ENCODE results near the gene NSUN4. TPM values are rescaled to one million over a fixed set of nuclear protein-coding genes. Genes with fewer than 3 reads are reported as not detected.

Gene NSUN4
- total RNA-seq, 1 donor from 2014 or later = 30.3 TPM

- Mint-ChIP-seq H3K27ac (peak overlapping the region; percentile 99), H3K9me3 (ENCODE audit: low read depth) (no peaks in the 10 kb centered on the region), H3K27me3 (no peaks in the 10 kb centered on the region), H3K4me1 (ENCODE audit: low read depth) (peaks cover 26% of the 10 kb centered on the region), H3K4me3 (ENCODE audit: low read depth) (peak overlapping the region; percentile 100), H3K36me3 (ENCODE audit: insufficient read depth) (peaks cover 13% of the 10 kb centered on the region)
- DNase-seq (ENCODE audit: low spot score, unreplicated experiment) = no peak
- TF ChIP-seq, protein P1, sequence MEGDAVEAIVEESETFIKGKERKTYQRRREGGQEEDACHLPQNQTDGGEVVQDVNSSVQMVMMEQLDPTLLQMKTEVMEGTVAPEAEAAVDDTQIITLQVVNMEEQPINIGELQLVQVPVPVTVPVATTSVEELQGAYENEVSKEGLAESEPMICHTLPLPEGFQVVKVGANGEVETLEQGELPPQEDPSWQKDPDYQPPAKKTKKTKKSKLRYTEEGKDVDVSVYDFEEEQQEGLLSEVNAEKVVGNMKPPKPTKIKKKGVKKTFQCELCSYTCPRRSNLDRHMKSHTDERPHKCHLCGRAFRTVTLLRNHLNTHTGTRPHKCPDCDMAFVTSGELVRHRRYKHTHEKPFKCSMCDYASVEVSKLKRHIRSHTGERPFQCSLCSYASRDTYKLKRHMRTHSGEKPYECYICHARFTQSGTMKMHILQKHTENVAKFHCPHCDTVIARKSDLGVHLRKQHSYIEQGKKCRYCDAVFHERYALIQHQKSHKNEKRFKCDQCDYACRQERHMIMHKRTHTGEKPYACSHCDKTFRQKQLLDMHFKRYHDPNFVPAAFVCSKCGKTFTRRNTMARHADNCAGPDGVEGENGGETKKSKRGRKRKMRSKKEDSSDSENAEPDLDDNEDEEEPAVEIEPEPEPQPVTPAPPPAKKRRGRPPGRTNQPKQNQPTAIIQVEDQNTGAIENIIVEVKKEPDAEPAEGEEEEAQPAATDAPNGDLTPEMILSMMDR (IDR thresholded peaks at IDR 0.05; ENCODE audit: unreplicated experiment) = no peak
Observed at GRCh38 chr1:46341222-46342083, 846 bp downstream of the NSUN4 start.

DNA sequence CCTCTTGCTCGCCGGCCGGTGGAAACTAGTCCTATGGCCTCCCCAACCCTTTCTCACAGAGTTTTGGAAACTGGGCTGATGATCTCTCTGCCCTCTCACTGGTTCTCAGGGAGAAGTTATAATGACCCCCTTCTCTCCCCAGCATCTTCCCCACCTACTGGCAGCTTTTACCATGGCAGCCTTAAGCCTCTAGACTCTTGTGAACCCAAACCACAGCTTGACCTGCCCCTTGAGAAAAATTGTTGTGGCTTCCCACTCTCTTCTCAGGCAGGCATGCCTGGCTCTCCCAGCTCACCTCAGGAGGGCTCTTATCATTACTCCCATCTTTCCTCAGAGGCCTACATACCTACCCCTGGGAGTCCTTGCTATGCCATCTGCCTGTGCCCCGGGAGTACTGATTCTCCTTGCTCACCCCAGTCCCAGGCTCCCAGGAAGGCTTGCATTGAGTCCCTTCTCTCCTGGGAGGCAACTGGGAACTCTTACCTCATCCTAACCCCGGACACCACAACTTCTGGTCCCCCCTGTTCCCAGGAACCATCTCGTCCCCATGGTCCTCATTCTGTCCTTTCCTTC is 1.6 kb downstream of the NSUN4 start:
- no peak for DNase-seq (ENCODE audit: low spot score, unreplicated experiment)
- peak overlapping the region; percentile 99 for H3K27ac Mint-ChIP-seq
- H3K27me3 Mint-ChIP-seq = no peaks in the 10 kb centered on the region
- H3K9me3 Mint-ChIP-seq (ENCODE audit: low read depth) = no peaks in the 10 kb centered on the region
- TF ChIP-seq, protein P1 (IDR thresholded peaks at IDR 0.05; ENCODE audit: unreplicated experiment) = peak; percentile 39
- peak overlapping the region; percentile 100 for H3K4me3 Mint-ChIP-seq (ENCODE audit: low read depth)
- peaks cover 26% of the 10 kb centered on the region for H3K4me1 Mint-ChIP-seq (ENCODE audit: low read depth)
- peaks cover 14% of the 10 kb centered on the region for H3K36me3 Mint-ChIP-seq (ENCODE audit: insufficient read depth)

DNA sequence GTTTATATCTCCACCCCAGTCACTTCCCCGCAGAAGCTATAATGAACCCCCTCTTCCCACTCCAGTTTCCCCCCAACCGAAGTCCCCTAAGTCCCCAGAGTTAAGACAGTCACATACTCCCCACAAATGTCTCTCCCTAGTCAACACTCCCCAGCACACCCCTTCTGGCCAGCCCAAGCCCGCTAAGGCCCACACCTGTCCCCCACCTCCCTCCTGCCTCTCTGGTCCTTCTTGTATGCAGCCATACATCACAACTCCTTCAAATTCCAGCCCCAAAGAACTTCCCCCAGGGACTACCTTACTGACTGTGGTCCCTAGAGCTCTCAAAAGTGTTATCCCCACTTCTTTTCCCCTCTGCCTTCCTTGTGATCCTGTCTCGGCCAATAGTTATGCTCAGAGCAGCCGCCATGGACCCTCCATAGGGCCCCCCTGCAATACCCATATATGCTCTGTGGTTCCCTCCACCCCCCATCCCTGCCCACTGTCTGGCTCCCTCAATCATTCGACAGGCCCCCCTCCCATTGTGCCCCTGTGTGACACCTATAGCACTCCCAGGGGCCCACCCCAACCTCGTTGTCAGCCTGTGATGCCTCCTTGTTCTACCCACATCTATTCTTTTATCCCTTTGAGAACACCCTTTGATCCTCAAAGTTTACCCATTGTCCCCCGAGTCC is 2.2 kb downstream of the NSUN4 start:
- no peaks in the 10 kb centered on the region for H3K27me3 Mint-ChIP-seq
- H3K9me3 Mint-ChIP-seq (ENCODE audit: low read depth) = no peaks in the 10 kb centered on the region
- peaks cover 17% of the 10 kb centered on the region for H3K36me3 Mint-ChIP-seq (ENCODE audit: insufficient read depth)
- H3K4me1 Mint-ChIP-seq (ENCODE audit: low read depth) = peaks cover 26% of the 10 kb centered on the region
- H3K27ac Mint-ChIP-seq = peak overlapping the region; percentile 82
- TF ChIP-seq, protein P1 (IDR thresholded peaks at IDR 0.05; ENCODE audit: unreplicated experiment) = no peak
- H3K4me3 Mint-ChIP-seq (ENCODE audit: low read depth) = peak overlapping the region; percentile 43
- no peak for DNase-seq (ENCODE audit: low spot score, unreplicated experiment)

DNA sequence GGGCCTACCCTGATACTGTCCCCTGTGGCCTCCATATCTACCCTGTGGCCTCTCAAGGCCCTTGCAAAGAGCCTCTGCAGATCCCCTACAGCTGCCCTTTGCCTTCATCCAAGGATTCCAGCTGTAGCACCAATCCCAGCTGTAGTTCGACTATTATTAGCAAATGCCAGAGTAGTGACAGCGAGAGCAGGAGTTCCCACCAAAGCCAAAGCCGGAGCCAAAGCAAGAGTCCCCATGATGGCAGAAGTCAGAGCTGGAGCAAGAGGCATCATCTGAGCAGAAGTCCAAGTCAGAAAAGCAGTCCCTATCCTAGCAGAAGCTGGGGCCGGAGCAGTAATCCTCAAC is 2.7 kb downstream of the NSUN4 start:
- no peaks in the 10 kb centered on the region for H3K27me3 Mint-ChIP-seq
- no peaks in the 10 kb centered on the region for H3K9me3 Mint-ChIP-seq (ENCODE audit: low read depth)
- TF ChIP-seq, protein P1 (IDR thresholded peaks at IDR 0.05; ENCODE audit: unreplicated experiment) = no peak
- no peak overlapping the region for H3K4me3 Mint-ChIP-seq (ENCODE audit: low read depth)
- H3K4me1 Mint-ChIP-seq (ENCODE audit: low read depth) = peaks cover 26% of the 10 kb centered on the region
- no peak for DNase-seq (ENCODE audit: low spot score, unreplicated experiment)
- H3K36me3 Mint-ChIP-seq (ENCODE audit: insufficient read depth) = peaks cover 19% of the 10 kb centered on the region
- peak overlapping the region; percentile 82 for H3K27ac Mint-ChIP-seq

- Mint-ChIP-seq H3K9me3 (ENCODE audit: low read depth) (no peaks in the 10 kb centered on the region), H3K27ac (no peak overlapping the region), H3K4me3 (ENCODE audit: low read depth) (no peak overlapping the region), H3K27me3 (no peaks in the 10 kb centered on the region), H3K4me1 (ENCODE audit: low read depth) (peaks cover 26% of the 10 kb centered on the region), H3K36me3 (ENCODE audit: insufficient read depth) (peaks cover 19% of the 10 kb centered on the region)
- TF ChIP-seq, protein P1 (IDR thresholded peaks at IDR 0.05; ENCODE audit: unreplicated experiment) = no peak
- no peak for DNase-seq (ENCODE audit: low spot score, unreplicated experiment)
Observed at GRCh38 chr1:46343705-46344104, 3.1 kb downstream of the NSUN4 start.

Measured in progenitor cell of endocrine pancreas (in vitro differentiated cells).